HUES48 (cell line): ENCODE measurements around the gene CRYBG3.

Source experiments
- H3K27ac ChIP-seq: one replicate; pipeline ENCODE4 v1.7.0; 2013; ENCODE audit warnings: low read depth, low read length, inconsistent platforms
- H3K27me3 ChIP-seq: 2 replicates; pipeline ENCODE4 v1.6.1; 2013; ENCODE audit warnings: mild to moderate bottlenecking, low read length; ENCODE audit not compliant: control insufficient read depth, insufficient read depth
- H3K36me3 ChIP-seq: 2 replicates; pipeline ENCODE4 v1.6.1; 2013; ENCODE audit warnings: low read length; ENCODE audit not compliant: control insufficient read depth, insufficient read depth
- H3K4me1 ChIP-seq: 2 replicates; pipeline ENCODE4 v1.6.1; 2013; ENCODE audit warnings: mild to moderate bottlenecking, low read length; ENCODE audit not compliant: control insufficient read depth, insufficient read depth
- H3K4me3 ChIP-seq: 2 replicates; pipeline ENCODE4 v1.5.1; 2013; ENCODE audit warnings: mild to moderate bottlenecking, low read depth, low read length
- H3K9ac ChIP-seq: 2 replicates; pipeline ENCODE4 v1.6.1; 2013; ENCODE audit warnings: mild to moderate bottlenecking, low read depth, low read length, moderate library complexity
- H3K9me3 ChIP-seq: 2 replicates; pipeline ENCODE4 v1.6.1; 2013; ENCODE audit warnings: low read length; ENCODE audit not compliant: control insufficient read depth, insufficient read depth

CRYBG3 gene

GRCh38 chr3:97972976-97973375, 151.2 kb downstream of the CRYBG3 start:
- H3K9ac ChIP-seq = no peak overlapping the region

GRCh38 chr3:97974996-97975395, 153.2 kb downstream of the CRYBG3 start:
- H3K4me1 ChIP-seq = peaks cover 9% of the 10 kb centered on the region

More at GRCh38 chr3:97972976-97973375, 151.2 kb downstream of the CRYBG3 start:
- Histone ChIP-seq H3K27ac (no peak overlapping the region), H3K9me3 (no peaks in the 10 kb centered on the region), H3K4me1 (no peaks in the 10 kb centered on the region), H3K4me3 (0 out of 2 replicates have a peak overlapping the region, but pooled peaks have one; percentile 64), H3K27me3 (peaks cover 13% of the 10 kb centered on the region), H3K36me3 (no peaks in the 10 kb centered on the region)

DNA sequence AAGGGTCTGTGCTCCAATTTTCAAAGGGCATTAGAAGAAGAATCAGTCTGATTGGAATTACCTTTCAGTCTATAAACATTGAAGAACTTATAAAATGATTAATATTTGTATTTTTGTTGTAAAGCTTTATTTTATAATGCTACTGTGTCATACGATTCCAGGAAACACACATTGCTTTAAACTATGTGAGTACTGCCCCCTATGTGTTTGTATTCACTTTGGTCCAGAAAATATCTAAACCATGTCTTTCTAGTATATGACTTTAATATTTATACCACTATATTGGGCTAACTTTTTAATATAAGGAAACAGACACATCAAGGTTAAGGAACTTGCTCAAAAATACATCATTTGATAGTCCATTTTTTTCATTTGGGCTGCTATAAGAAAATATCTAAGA, 153.7 kb downstream of the CRYBG3 start:
- H3K36me3 ChIP-seq = no peaks in the 10 kb centered on the region
- peaks cover 13% of the 10 kb centered on the region for H3K27me3 ChIP-seq
- H3K9me3 ChIP-seq = no peaks in the 10 kb centered on the region
- no peak overlapping the region for H3K9ac ChIP-seq
- H3K4me1 ChIP-seq = peaks cover 9% of the 10 kb centered on the region
- no peak overlapping the region for H3K27ac ChIP-seq
- H3K4me3 ChIP-seq = no peak overlapping the region

More at GRCh38 chr3:97974996-97975395, 153.2 kb downstream of the CRYBG3 start:
- Histone ChIP-seq H3K9ac (no peak overlapping the region), H3K27ac (no peak overlapping the region), H3K9me3 (no peaks in the 10 kb centered on the region), H3K27me3 (peaks cover 13% of the 10 kb centered on the region), H3K4me3 (no peak overlapping the region), H3K36me3 (no peaks in the 10 kb centered on the region)

- Histone ChIP-seq H3K27me3 (no peaks in the 10 kb centered on the region), H3K4me1 (peaks cover 9% of the 10 kb centered on the region), H3K27ac (no peak overlapping the region), H3K9me3 (no peaks in the 10 kb centered on the region), H3K9ac (no peak overlapping the region), H3K36me3 (no peaks in the 10 kb centered on the region), H3K4me3 (no peak overlapping the region)
Observed at GRCh38 chr3:97979610-97980009, 157.8 kb downstream of the CRYBG3 start.

DNA sequence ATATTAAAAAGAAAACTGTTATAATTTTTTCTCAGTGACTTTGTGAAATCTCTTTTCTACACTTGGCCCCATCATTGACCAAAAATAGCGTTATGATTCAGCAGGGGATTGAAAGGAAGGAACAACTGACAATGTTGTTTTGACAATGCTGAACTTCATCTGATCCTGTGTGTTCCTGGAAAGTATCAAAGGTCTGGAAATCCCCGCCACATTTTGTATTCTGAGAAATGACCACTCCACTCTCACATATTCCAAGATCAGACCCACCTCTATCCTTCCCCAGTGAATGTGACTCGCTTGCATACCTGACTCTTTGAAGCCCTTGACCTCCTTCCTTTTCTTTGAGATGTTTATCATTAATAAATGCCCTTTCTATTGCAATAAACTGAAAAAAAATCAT, 160.1 kb downstream of the CRYBG3 start:
- H3K4me1 ChIP-seq = peaks cover 9% of the 10 kb centered on the region
- no peak overlapping the region for H3K27ac ChIP-seq
- no peak overlapping the region for H3K9ac ChIP-seq
- H3K4me3 ChIP-seq = no peak overlapping the region
- H3K27me3 ChIP-seq = no peaks in the 10 kb centered on the region
- no peaks in the 10 kb centered on the region for H3K9me3 ChIP-seq
- H3K36me3 ChIP-seq = no peaks in the 10 kb centered on the region

DNA sequence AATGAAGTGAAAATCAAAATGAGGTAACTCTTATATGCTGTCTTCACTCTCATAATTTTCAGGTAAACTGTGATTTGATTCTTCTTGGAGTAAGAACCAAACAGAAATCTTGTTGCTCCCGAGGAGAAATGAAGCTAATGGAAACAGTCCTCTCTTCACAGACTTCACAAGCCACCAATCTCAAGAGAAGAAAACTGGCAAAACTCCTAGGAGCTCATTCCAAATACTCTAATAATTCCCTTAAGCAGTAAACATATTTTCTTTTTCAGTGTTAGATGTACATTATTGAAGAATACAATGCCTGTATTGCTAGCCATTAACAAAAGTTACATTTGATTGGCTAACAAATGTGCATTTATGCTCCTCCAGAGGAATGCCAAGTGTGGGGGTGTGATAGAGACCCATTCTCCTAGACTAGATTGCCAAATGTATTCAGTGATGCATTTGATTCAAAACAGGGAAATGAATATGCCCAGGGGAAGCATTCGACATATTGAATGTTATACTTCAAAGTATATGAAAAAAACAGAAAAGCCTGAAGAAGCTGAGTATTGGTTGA, 162.2 kb downstream of the CRYBG3 start:
- peaks cover 8% of the 10 kb centered on the region; the same call in 1 of the 2 replicates for H3K4me1 ChIP-seq
- no peaks in the 10 kb centered on the region for H3K36me3 ChIP-seq
- no peaks in the 10 kb centered on the region for H3K27me3 ChIP-seq
- H3K4me3 ChIP-seq = no peak overlapping the region
- H3K9ac ChIP-seq = no peak overlapping the region
- H3K9me3 ChIP-seq = no peaks in the 10 kb centered on the region
- H3K27ac ChIP-seq = no peak overlapping the region

GRCh38 chr3:97987306-97987705, 165.5 kb downstream of the CRYBG3 start:
- no peaks in the 10 kb centered on the region for H3K27me3 ChIP-seq
- H3K4me3 ChIP-seq = no peak overlapping the region
- no peaks in the 10 kb centered on the region for H3K9me3 ChIP-seq
- no peak overlapping the region for H3K9ac ChIP-seq
- H3K36me3 ChIP-seq = no peaks in the 10 kb centered on the region
- H3K4me1 ChIP-seq = 0 out of 2 replicates have a peak, but pooled peaks cover 3% of the 10 kb centered on the region
- no peak overlapping the region for H3K27ac ChIP-seq

DNA sequence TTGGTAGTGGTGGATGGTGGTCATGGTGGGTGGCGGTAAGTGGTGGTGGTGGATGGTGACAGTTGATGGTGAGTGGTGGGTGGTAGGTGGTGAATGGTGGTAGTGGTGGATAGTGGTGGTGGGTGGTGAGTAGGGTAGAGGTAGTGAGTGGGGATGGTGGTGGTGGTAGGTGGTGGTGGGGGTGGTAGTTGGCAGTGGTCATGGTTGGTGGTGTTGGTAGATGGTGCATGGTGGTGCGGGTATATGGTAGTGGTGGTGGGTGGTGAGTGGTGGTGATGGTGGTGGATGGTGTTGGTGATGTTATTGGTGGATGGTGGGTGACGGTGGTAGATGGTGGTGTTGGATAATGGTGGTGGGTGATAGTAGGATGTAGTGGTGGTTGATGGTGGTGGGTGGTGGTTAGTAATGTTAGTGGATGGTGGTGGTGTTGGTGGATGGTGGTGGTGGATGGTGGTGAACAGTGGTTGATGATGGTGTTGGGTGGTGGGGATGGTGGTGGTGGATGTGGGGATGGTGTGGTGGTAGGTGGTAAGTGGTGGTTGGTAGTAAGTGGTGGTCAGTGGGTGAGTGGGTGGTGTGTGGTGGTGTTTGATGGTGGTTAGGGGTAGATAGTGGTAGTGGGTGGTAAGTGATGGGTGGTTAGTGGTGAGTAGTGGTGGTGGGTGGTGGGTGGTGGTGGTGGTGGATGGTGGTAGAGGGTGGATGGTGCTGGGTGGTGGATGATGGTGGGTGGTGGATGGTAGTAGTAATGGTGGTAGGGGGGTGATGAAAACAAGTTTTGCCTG, 167.2 kb downstream of the CRYBG3 start:
- no peaks in the 10 kb centered on the region for H3K36me3 ChIP-seq
- H3K4me1 ChIP-seq = peaks cover 18% of the 10 kb centered on the region
- no peaks in the 10 kb centered on the region for H3K27me3 ChIP-seq
- H3K4me3 ChIP-seq = no peak overlapping the region
- H3K27ac ChIP-seq = no peak overlapping the region
- no peaks in the 10 kb centered on the region for H3K9me3 ChIP-seq
- H3K9ac ChIP-seq = no peak overlapping the region

DNA sequence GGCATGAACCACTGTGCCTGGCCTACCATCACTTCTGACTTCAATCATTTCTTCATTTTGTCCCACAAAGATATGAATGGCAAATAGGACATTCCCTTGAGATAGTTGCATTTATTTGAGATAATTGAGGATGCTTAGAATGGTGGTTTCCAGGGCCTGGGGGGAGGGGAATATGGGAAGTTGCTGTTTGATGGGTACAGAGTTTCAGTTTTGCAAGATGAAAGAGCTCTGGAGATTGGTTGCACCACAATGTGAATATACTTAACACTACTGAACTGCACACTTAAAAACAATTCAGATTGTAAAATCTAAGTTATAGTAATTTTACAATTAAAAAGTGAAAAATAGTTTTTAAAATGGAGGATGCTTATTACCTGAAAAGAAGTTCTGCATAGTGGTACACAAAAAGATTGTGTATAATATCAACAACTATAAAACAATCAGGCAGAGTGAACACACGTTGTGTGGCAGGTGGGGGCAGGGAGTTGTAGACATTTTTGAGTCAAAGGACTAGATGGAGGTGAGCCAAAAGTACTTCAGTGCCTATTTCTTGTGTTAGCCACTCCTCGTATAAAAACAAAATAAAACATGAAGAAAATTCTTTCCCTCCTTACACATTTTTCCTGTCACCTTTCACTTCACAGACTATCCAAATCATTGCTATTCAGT, 168.9 kb downstream of the CRYBG3 start:
- H3K9ac ChIP-seq = no peak overlapping the region
- no peak overlapping the region for H3K4me3 ChIP-seq
- no peaks in the 10 kb centered on the region for H3K27me3 ChIP-seq
- no peaks in the 10 kb centered on the region for H3K36me3 ChIP-seq
- H3K27ac ChIP-seq = no peak overlapping the region
- no peaks in the 10 kb centered on the region for H3K9me3 ChIP-seq
- peaks cover 20% of the 10 kb centered on the region for H3K4me1 ChIP-seq

DNA sequence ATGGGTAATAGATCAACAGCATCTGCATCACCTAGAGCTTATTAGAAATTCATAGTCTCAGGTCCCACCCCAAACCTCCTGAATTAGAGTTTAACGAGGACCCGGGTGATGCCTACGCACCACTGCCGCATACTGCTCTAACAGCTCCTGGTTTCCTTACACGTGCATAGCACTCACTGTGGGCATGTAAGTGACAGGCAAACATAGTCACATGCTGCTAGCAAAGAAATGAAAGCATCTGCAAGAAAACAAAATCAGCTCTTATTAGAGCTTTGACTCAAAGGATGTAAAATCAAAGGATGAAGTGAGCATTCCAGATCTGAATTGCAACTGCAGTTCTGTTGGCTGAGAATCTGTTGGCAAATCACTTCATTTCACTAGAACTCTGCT, 169.5 kb downstream of the CRYBG3 start:
- H3K36me3 ChIP-seq = no peaks in the 10 kb centered on the region
- no peak overlapping the region for H3K9ac ChIP-seq
- no peaks in the 10 kb centered on the region for H3K9me3 ChIP-seq
- no peak overlapping the region for H3K4me3 ChIP-seq
- peaks cover 20% of the 10 kb centered on the region for H3K4me1 ChIP-seq
- H3K27me3 ChIP-seq = no peaks in the 10 kb centered on the region
- H3K27ac ChIP-seq = no peak overlapping the region
